Stimulated activated memory B cell treated with anti-CD40 and anti-IgM and Interleukin-4, amounts not matched to agents 10 μg/mL and 1 μg/mL and 100 μg/mL, for 72 hours (primary cell): ENCODE results near the gene ETV7.
"Not testable (repeated sequence)": the region's sequence is repeated elsewhere in the genome, so short reads cannot be mapped to it uniquely, and the experiment has no call there.

ENCODE experiments used
- ATAC-seq: fragments of 150-1000 bp; cut with Tn5 transposase; 2 replicates; pipeline ENCODE4 v1.10.0; 2021
- H3K27ac Mint-ChIP-seq: one replicate; pipeline ENCODE4 v1.8.0; 2022; ENCODE audit warnings: mild to moderate bottlenecking, mixed read lengths
- H3K27me3 Mint-ChIP-seq: one replicate; pipeline ENCODE4 v1.8.0; 2022; ENCODE audit warnings: mixed read lengths
- H3K36me3 Mint-ChIP-seq: one replicate; pipeline ENCODE4 v1.8.0; 2022; ENCODE audit warnings: mixed read lengths
- H3K4me1 Mint-ChIP-seq: one replicate; pipeline ENCODE4 v1.8.0; 2022; ENCODE audit warnings: mixed read lengths
- H3K4me3 Mint-ChIP-seq: one replicate; pipeline ENCODE4 v1.8.0; 2022; ENCODE audit warnings: mild to moderate bottlenecking, moderate library complexity, mixed read lengths
- H3K9me3 Mint-ChIP-seq: one replicate; pipeline ENCODE4 v1.8.0; 2022; ENCODE audit warnings: mixed read lengths

Gene ETV7

DNA sequence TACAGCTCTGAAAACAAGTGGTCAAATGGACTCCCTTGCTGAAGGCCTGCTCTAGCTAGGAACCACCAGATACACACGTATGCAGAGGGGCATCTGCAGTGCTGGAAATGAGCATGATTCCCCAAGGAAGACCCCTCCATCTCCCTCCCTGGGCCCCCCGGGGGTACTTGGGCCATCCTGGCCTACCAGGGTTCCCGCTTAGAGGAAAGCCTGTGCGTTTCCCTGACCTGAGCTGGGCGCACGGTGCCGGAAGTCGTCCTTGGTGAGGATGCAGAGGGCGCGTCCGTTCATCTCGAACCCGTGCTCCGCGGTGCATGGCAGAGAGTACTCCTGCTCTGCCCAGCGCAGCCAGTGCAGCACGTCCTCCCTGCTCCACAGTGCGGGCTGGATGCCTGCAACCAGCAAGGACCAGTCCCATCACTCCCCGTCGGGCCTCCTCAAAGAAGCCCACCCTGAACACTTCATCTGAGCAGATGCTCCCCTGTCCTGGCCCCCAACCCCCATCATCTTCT is 11.8 kb downstream of the ETV7 start:
- H3K4me3 Mint-ChIP-seq = no peak overlapping the region
- no peak overlapping the region for H3K27ac Mint-ChIP-seq
- no peak for ATAC-seq

DNA sequence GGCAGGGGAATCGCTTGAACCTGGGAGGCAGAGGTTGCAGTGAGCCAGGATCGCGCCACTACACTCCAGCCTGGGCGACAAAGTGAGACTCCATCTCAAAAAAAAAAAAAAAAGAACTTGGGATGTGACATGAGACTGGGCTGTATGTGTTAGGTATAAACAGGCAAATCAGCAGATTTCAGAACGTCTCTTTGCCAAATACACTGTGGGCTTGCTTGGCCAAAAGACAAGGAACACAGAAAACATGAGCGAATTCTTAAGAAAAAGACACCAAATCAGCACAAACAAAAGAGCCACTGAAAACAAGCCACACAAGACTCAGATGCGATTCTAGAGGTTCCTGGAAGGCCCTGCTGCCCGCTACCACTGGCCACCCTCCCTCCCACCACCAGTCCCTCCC is 12.5 kb downstream of the ETV7 start:
- H3K9me3 Mint-ChIP-seq = no peaks in the 10 kb centered on the region
- peaks cover 20% of the 10 kb centered on the region for H3K4me1 Mint-ChIP-seq
- peaks cover 17% of the 10 kb centered on the region for H3K27me3 Mint-ChIP-seq
- no peaks in the 10 kb centered on the region for H3K36me3 Mint-ChIP-seq
- no peak for ATAC-seq
- no peak overlapping the region for H3K27ac Mint-ChIP-seq
- H3K4me3 Mint-ChIP-seq = no peak overlapping the region

More for the DNA sequence above, 11.8 kb downstream of the ETV7 start:
- Mint-ChIP-seq H3K9me3 (no peaks in the 10 kb centered on the region), H3K4me1 (peaks cover 20% of the 10 kb centered on the region), H3K27me3 (peaks cover 17% of the 10 kb centered on the region), H3K36me3 (no peaks in the 10 kb centered on the region)

DNA sequence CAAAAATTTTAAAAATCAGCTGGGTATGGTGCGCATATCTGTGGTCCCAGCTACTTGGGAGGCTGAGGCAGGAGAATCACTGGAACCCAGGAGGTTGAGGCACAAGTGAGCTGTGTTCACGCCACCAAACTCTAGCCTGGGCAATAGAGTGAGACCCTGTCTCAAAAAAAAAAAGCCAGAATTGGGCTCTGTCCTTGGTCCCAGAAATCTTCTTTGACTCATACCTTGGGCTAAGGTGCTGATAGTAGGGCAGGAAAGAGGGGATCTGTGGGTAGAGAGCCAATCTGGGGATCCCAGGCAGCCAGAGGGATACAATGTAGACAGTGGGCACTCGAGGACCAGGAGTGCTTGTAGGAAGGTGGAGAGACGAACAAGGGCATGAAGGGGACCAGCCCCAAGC is 13.3 kb downstream of the ETV7 start:
- Mint-ChIP-seq H3K4me1 (peaks cover 18% of the 10 kb centered on the region), H3K9me3 (no peaks in the 10 kb centered on the region), H3K36me3 (no peaks in the 10 kb centered on the region), H3K27ac (no peak overlapping the region), H3K27me3 (peaks cover 17% of the 10 kb centered on the region), H3K4me3 (no peak overlapping the region)
- no peak for ATAC-seq

DNA sequence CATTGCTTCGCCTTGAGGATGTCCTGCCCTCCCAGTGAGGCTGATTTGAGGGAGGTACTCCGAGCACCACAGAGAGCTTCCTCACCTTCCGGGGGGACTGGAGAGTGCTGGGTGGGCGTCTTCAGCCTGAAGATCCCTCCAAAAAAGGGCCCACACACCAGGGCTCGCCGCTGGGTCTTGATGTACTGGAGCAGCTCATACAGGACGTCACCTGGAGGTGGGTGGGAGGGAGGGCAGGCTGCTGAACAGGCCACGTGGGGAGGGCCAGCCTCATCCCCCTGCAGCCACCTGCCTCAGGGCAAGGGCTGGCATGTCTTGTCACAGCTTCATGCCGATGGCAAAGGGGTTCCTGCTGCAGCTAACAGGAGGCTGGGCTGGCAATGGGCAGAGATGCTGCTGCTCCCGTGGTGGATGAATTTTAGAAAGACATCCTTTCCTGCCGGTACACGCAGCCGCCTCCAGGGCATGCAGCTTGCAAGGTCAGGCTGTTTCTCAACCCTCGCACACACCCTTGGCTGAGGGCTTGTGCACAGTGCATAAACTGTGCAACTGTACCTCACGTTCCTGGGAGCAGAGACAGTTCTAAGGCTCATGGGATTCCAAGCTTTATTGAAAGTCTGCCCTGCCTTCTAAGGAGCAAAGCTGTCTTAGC is 14.0 kb downstream of the ETV7 start:
- H3K36me3 Mint-ChIP-seq = no peaks in the 10 kb centered on the region
- peaks cover 11% of the 10 kb centered on the region for H3K4me1 Mint-ChIP-seq
- H3K4me3 Mint-ChIP-seq = no peak overlapping the region
- ATAC-seq = no peak
- peaks cover 17% of the 10 kb centered on the region for H3K27me3 Mint-ChIP-seq
- H3K9me3 Mint-ChIP-seq = no peaks in the 10 kb centered on the region
- H3K27ac Mint-ChIP-seq = no peak overlapping the region

DNA sequence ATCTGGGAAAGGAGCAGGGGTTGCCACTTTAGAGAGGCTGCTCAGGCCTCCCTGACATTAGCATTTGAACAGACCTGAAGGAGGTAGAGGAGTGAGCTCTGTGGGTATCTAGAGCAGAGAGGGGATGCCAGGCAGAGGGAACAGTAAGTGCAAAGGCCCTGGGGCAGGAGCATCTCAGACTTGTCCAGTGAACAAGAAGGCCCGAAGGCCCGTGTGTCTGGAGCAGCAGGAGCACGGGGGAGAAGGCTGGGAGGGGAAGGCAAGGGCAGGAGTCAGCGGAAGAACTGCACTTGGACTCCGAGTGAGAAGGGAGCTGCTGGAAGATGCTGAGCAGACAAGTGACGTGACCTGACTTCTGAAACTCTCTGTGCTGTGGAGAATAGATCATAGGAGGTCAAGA is 15.4 kb downstream of the ETV7 start:
- no peak overlapping the region for H3K27ac Mint-ChIP-seq
- peaks cover 2% of the 10 kb centered on the region for H3K4me1 Mint-ChIP-seq
- no peaks in the 10 kb centered on the region for H3K36me3 Mint-ChIP-seq
- no peak for ATAC-seq
- no peaks in the 10 kb centered on the region for H3K9me3 Mint-ChIP-seq
- H3K4me3 Mint-ChIP-seq = no peak overlapping the region
- H3K27me3 Mint-ChIP-seq = peaks cover 17% of the 10 kb centered on the region

DNA sequence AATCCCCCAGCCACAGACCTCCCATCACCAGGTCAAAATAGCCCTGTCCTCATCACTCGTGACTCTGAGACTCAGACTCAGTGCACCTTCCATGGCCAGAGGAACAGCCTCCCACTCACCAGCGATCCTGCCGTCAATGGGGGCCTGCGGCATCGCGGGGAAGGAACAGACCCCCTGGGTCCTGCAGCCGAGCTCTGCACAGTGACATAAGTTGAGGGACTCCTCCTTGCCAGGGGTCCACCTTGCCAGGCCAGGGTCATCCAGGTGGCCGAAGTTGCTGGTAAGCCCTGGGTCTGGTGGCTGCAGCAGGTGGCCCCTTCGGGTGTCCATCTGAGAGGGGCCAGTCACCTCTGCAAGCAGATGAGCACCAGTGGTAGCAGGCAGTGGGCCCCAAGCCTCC is 16.3 kb downstream of the ETV7 start:
- Mint-ChIP-seq H3K27me3 (peaks cover 17% of the 10 kb centered on the region), H3K4me1 (peaks cover 10% of the 10 kb centered on the region), H3K9me3 (no peaks in the 10 kb centered on the region), H3K36me3 (no peaks in the 10 kb centered on the region), H3K27ac (no peak overlapping the region), H3K4me3 (no peak overlapping the region)
- ATAC-seq = no peak

DNA sequence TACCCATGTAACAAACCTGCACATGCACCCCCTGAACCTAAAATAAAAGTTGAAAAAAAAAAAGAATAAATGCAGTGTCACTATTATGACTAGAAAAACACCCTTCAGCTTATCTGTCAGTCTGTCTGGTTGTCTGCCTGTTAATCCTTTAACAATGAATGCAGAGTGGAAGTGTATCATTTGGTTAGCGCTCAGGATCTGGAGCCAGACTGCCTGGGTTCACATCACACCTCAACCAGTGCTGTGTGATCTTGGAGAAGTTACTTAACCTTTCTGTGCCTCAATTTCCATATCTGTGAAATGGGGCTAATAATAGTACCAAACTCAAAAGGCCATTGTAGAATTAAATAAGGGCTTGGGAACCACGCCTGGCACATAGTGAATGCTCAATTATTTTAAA is 16.8 kb downstream of the ETV7 start:
- no peak for ATAC-seq
- peaks cover 12% of the 10 kb centered on the region for H3K4me1 Mint-ChIP-seq
- no peaks in the 10 kb centered on the region for H3K9me3 Mint-ChIP-seq
- H3K4me3 Mint-ChIP-seq = no peak overlapping the region
- no peak overlapping the region for H3K27ac Mint-ChIP-seq
- peaks cover 17% of the 10 kb centered on the region for H3K27me3 Mint-ChIP-seq
- H3K36me3 Mint-ChIP-seq = no peaks in the 10 kb centered on the region

DNA sequence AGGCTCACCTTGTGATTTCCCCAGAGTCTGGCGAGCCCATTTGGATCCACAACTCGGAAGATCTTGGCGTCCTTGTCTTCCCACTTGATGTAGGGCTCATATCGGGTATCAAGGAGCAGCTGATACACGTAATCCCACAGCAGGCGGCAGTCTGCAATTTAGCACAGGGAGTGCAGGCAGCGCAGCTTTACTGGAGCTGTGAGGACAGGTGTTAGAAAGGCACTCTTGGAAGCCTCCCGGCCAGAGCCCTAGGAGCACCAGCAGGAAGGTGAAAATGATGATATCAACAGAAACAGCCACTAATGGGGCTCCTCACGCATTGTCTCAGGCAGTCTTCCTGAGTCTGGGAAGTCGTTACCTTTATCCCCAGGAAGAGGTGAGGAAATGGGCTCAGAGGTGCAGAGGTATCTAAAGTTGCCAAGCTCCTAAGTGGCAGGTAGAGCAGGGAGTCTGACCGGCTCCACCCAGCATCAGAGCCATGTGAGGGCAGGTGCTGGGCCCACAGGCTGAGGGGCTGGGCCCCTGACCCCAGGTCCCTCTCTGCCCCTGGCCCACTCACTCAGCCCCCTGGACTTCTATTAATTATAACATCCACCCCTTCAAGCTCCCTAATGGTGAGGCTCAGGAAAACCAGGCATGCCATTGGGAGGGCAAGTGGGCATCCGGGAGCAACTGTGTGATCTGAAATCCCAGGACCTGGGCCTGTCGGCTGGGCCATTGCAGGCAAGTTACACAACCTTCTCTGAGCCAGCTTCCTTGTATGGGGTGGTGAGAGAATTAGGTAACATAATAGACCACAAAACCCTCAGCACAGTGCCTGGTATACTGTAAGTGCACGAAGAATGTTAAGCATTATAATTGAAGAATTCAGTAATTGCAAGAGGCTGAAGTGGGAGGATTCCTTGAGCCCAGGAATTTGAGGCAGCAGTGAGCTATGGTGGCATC is 18.3 kb downstream of the ETV7 start:
- Mint-ChIP-seq H3K27me3 (peaks cover 17% of the 10 kb centered on the region), H3K4me3 (no peak overlapping the region), H3K9me3 (no peaks in the 10 kb centered on the region), H3K36me3 (no peaks in the 10 kb centered on the region), H3K27ac (no peak overlapping the region), H3K4me1 (peaks cover 25% of the 10 kb centered on the region)
- no peak for ATAC-seq

DNA sequence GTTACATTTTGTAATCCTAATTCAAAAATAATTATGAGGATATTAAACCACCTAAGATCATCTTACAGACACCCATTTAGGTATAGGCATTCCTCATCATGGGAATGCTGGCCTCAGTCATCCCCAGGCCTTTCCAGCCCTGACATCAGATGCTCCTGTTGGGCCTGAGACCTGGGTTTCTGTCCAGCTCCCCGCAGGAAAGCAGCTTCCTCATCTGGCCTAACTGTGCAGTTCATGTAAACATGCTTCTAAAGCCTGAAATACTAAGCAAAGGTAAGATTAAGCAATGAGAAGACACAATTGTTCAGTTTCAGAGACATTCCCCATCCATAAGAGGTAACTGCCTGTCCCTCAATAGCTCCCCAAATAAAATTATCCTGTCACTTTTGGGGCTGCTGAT is 19.0 kb downstream of the ETV7 start:
- H3K36me3 Mint-ChIP-seq = no peaks in the 10 kb centered on the region
- no peak for ATAC-seq

DNA sequence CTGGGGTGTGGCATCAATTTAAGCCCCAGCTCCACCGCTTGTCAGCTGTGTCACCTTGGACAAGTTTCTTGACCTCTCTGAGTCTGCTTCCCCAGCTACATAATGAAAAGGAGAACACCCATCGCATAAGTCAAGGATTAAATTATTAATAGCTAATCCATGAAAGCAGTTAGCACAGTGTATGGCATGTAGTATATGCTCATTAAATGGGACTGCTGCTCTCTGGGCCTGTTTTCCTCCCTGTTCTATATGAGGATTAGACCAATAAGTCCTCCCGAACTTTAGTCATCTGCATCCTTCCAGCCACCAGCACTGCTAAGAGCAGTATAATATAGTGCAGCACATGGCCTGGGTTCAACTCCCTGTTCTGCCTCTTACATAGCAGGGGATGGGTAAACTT is 19.7 kb downstream of the ETV7 start:
- H3K27ac Mint-ChIP-seq = no peak overlapping the region
- peaks cover 14% of the 10 kb centered on the region for H3K27me3 Mint-ChIP-seq
- H3K4me1 Mint-ChIP-seq = peaks cover 25% of the 10 kb centered on the region
- H3K4me3 Mint-ChIP-seq = no peak overlapping the region
- no peaks in the 10 kb centered on the region for H3K9me3 Mint-ChIP-seq
- ATAC-seq = no peak
- H3K36me3 Mint-ChIP-seq = no peaks in the 10 kb centered on the region

More for the DNA sequence above, 19.0 kb downstream of the ETV7 start:
- peaks cover 25% of the 10 kb centered on the region for H3K4me1 Mint-ChIP-seq
- H3K4me3 Mint-ChIP-seq = no peak overlapping the region
- H3K27me3 Mint-ChIP-seq = peaks cover 17% of the 10 kb centered on the region
- H3K9me3 Mint-ChIP-seq = no peaks in the 10 kb centered on the region
- no peak overlapping the region for H3K27ac Mint-ChIP-seq

DNA sequence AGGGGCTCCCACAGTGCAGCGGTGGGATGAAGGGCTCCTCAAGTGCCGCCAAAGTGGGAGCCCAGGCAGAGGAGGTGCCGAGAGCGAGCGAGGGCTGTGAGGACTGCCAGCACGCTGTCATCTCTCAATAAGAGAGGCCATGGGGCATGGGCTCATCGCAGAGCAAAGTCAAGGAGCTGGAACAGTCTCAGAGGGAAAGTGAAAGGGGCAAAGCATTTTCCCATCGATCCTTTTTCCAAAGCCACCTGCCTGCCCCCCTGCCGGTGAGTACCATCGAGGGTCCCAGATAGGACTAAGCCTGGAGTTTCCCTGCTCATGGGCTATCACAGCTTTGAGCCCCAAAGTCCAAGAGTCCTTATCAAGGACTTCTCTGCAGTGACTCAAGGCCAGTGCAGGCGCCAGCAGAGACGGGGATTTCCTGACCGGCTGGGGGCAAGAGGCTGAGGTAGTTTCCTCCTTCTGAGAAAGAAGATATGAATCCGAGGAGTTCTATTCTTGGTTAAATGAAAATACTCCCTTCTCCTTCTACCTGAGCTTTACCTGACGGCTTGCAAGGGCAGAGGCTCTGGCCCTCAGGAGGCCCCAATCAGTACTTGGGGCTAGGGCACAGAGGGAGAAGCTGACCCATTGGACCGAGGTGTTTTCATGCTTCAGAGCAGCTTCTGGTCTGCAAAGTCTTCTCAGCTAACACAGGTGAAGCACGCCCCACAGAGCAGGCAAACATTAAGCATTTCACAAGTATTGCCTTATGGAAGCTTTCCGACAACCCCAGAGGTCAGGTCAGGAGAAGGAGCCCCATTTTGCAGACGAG is 22.6 kb downstream of the ETV7 start:
- Mint-ChIP-seq H3K4me3 (peak overlapping the region; percentile 68), H3K9me3 (no peaks in the 10 kb centered on the region), H3K27ac (peak overlapping the region; percentile 87), H3K4me1 (peaks cover 41% of the 10 kb centered on the region), H3K27me3 (no peaks in the 10 kb centered on the region), H3K36me3 (no peaks in the 10 kb centered on the region)
- ATAC-seq = peak; percentile 82

DNA sequence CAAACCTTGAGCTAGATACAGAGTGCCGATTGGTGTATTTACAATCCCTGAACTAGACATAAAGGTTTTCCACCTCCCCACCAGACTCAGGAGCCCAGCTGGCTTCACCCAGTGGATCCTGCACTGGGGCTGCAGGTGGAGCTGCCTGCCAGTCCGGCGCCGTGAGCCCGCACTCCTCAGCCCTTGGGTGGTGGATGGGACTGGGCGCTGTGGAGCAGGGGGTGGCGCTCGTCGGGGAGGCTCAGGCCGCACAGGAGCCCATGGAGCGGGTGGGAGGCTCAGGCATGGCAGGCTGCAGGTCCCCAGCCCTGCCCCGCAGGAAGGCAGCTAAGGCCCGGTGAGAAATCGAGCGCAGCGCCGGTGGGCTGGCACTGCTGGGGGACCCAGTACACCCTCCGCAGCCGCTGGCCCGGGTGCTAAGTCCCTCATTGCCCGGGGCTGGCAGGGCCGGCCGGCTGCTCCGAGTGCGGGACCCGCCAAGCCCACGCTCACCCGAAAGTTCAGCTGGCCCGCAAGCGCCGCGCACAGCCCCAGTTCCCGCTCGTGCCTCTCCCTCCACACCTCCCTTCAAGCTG is 23.3 kb downstream of the ETV7 start:
- not testable (repeated sequence) for H3K27me3 Mint-ChIP-seq, ATAC-seq, H3K36me3 Mint-ChIP-seq, H3K4me3 Mint-ChIP-seq, H3K9me3 Mint-ChIP-seq
- Mint-ChIP-seq H3K4me1 (peaks cover 44% of the 10 kb centered on the region), H3K27ac (peak overlapping the region; percentile 87)

DNA sequence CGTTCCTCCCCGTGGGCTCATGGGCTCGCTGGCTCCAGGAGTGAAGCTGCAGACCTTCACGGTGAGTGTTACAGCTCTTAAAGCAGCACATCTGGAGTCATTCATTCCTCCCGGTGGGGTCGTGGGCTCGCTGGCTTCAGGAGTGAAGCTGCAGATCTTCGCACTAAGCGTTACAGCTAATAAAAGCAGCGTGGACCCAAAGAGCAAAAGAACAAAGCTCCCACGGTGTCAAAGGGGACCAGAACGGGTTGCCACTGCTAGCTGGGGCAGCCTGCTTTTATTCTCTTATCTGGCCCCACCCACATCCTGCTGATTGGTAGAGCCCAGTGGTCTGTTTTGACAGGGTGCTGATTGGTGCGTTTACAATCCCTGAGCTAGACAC is 24.1 kb downstream of the ETV7 start:
- peaks cover 52% of the 10 kb centered on the region for H3K4me1 Mint-ChIP-seq
- ATAC-seq, H3K36me3 Mint-ChIP-seq: not testable (repeated sequence)

DNA sequence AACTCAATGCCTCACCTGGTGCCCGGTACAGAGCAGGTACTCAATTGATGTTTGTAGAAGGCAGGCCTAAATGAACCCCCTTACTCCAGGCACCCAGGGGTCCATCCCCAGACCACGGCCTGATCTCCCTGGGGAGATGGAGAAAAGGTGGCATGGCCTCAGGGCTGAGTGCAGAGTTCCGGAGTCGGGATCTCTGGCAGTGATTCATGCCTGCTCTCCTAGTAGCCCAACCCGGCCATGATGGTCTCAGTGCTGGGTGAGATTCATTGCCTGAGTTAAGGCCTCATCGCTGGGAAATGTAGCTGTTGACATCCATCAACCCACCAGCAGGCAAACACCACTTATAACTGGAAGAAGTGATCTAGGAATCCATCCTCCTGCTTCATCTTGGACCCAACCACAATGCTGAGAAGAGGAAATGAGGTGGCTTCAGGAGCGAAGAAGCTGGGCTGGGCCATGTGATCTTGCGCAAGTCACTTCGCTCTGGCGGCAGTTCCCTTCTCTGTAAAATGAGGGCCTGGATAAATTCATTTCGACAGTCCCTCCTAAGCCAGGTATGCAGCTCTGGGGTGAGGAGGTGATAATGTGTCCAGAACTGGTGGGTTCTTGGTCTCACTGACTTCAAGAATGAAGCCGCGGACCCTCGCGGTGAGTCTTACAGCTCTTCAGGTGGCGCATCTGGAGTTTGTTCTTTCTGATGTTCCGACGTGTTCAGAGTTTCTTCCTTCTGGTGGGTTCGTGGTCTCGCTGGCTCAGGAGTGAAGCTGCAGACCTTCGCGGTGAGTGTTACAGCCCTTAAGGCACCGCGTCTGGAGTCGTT is 24.7 kb downstream of the ETV7 start:
- H3K9me3 Mint-ChIP-seq = no peaks in the 10 kb centered on the region
- no peak overlapping the region for H3K27ac Mint-ChIP-seq
- ATAC-seq = no peak
- H3K4me3 Mint-ChIP-seq = no peak overlapping the region
- H3K36me3 Mint-ChIP-seq = no peaks in the 10 kb centered on the region
- H3K27me3 Mint-ChIP-seq = no peaks in the 10 kb centered on the region
- H3K4me1 Mint-ChIP-seq = peaks cover 58% of the 10 kb centered on the region

More for the DNA sequence above, 24.1 kb downstream of the ETV7 start:
- H3K9me3 Mint-ChIP-seq, H3K27ac Mint-ChIP-seq, H3K27me3 Mint-ChIP-seq, H3K4me3 Mint-ChIP-seq: not testable (repeated sequence)
